Upper lobe of right lung (tissue), 1 donor: ENCODE data around the gene APBB2. TPM values are rescaled to one million over a fixed set of nuclear protein-coding genes. Genes with fewer than 3 reads are reported as not detected.

Experiments
- ATAC-seq: fragments of 200-7000 bp; cut with Tn5 transposase; one replicate; pipeline ENCODE4 v1.9.1; 2020; ENCODE audit warnings: mild to moderate bottlenecking, moderate library complexity
- DNase-seq: peaks from one replicate; pipeline ENCODE4 v3.0.0-alpha.2; 2020
- H3K27ac ChIP-seq: fragments of 200-600 bp; one replicate; pipeline ENCODE4 v1.8.0; 2022
- H3K27me3 ChIP-seq: fragments of 200-600 bp; one replicate; pipeline ENCODE4 v1.8.0; 2022; ENCODE audit warnings: mild to moderate bottlenecking
- H3K36me3 ChIP-seq: fragments of 200-600 bp; one replicate; pipeline ENCODE4 v1.8.0; 2022
- H3K4me1 ChIP-seq: fragments of 200-600 bp; one replicate; pipeline ENCODE4 v1.8.0; 2022
- H3K4me3 ChIP-seq: fragments of 200-600 bp; one replicate; pipeline ENCODE4 v1.8.0; 2022; ENCODE audit warnings: mild to moderate bottlenecking
- H3K9me3 ChIP-seq: fragments of 200-600 bp; one replicate; pipeline ENCODE4 v1.8.0; 2022
- intact Hi-C: fragments of 100-400 bp; cut with DNase I; formaldehyde crosslinking; loops from one replicate; pipeline ENCODE4 v1.11.0; 2022
- total RNA-seq: library from RNA; stranded (reverse); fragmentation: NEBNext Ultra II Directional; extraction: Animal tissue kit (Norgen Biotek cat#: 25700); gene quantifications from one replicate; pipeline ENCODE4 v1.2.1, GENCODE V29; 2021
- TF ChIP-seq, protein P1 (sequence below): fragments of 200-600 bp; IDR thresholded peaks from one replicate; pipeline ENCODE4 v1.8.0; 2022; ENCODE audit warnings: antibody characterized with exemption
- donor health status: DM: no; HTN: yes; CAD: no; lungs with severe emphysema.

APBB2 gene
- total RNA-seq, 1 donor from 2014 or later, result 88.2 TPM

DNA sequence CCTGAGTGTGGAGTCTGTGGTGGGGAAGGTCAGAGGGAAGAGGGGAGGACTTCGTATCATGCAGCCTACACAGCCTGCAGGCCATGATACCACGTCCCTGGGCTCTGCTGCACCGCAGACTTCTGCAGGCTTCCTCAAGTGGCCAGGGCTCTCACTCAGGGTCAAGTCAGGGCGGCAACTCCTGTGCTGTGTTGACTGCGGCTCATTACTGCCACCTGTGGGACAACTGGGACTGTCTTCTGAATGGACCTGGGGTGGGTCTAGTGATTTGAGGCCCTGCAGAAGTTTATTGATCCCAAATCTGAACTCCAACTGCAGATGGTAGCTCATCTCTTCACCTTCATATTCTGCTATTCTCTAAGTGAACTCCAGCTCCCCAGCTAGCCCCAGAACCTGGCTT, 297.5 kb downstream of the APBB2 start:
- Histone ChIP-seq H3K4me1 (peaks cover 27% of the 10 kb centered on the region), H3K4me3 (no peak overlapping the region), H3K27ac (no peak overlapping the region), H3K36me3 (peaks cover 6% of the 10 kb centered on the region), H3K9me3 (no peaks in the 10 kb centered on the region), H3K27me3 (no peaks in the 10 kb centered on the region)
- peak; percentile 90 for ATAC-seq
- DNase-seq, result peak; percentile 77
- intact Hi-C loops, result no loop called here
- TF ChIP-seq, protein P1, sequence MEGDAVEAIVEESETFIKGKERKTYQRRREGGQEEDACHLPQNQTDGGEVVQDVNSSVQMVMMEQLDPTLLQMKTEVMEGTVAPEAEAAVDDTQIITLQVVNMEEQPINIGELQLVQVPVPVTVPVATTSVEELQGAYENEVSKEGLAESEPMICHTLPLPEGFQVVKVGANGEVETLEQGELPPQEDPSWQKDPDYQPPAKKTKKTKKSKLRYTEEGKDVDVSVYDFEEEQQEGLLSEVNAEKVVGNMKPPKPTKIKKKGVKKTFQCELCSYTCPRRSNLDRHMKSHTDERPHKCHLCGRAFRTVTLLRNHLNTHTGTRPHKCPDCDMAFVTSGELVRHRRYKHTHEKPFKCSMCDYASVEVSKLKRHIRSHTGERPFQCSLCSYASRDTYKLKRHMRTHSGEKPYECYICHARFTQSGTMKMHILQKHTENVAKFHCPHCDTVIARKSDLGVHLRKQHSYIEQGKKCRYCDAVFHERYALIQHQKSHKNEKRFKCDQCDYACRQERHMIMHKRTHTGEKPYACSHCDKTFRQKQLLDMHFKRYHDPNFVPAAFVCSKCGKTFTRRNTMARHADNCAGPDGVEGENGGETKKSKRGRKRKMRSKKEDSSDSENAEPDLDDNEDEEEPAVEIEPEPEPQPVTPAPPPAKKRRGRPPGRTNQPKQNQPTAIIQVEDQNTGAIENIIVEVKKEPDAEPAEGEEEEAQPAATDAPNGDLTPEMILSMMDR, result peak; percentile 50

DNA sequence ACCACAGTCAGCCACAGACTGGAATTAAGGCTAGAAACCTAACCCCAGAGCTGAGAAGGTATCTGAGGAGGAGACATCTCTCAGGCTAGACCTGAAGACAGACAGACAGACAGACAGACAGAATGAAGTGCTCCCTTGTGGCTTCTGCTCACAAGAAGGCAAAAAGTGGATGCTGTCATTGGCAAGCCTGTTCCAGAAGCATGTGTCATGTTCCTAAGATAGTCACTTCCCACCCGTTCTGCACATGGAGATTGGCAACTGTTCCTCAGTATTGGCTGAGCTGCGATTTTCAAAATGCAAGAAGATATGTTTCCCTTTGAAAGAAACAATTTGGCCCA, 298.2 kb downstream of the APBB2 start:
- no peaks in the 10 kb centered on the region for H3K27me3 ChIP-seq
- intact Hi-C loops, result no loop called here
- no peak overlapping the region for H3K4me3 ChIP-seq
- TF ChIP-seq, protein P1, result no peak
- DNase-seq (no peak), ATAC-seq (no peak)
- H3K36me3 ChIP-seq, result no peaks in the 10 kb centered on the region
- H3K9me3 ChIP-seq, result no peaks in the 10 kb centered on the region
- no peak overlapping the region for H3K27ac ChIP-seq
- H3K4me1 ChIP-seq, result peaks cover 27% of the 10 kb centered on the region

DNA sequence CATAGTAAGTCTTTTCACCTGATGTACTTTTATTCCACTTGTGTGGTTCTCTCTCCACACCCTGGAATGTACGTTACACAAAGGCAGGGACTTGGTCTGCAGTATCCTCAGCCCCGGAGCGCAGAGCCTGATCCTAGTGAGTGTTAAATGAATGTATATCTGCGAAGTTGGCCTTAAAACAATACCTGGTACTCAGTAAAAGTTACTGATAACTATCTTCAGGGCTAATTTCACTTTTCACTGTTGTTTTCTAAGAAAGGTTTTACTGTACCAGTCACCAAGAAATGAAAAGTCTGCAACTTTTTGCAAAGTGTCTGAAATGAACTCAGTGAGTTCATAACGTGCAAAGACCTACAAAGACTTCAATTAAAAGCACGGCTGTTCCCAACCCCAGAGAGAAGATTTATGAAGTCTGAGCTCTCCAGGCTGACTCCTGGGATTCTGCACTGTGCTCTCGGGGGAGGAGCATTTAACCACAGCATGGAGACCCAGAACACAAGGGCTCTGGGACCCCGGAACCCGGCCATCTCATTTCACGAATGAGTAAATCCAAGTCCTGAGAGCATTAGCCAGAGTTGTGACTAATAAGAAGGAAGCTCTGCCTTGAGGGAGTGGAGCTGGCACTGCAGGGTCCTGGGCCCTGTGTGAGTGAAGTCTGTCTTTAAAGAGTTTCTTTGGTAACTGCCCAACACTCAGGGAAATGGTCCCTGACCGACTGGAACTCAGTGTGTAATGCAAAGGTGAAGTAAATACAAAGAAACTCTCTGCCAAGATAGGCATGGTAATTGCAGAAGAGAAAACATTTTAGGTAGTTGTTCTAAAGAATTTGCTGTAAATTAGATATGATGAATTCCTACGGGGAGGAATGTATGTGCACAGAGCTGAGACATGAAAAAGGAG, 298.8 kb downstream of the APBB2 start:
- Histone ChIP-seq H3K4me1 (peaks cover 27% of the 10 kb centered on the region), H3K27me3 (no peaks in the 10 kb centered on the region), H3K4me3 (no peak overlapping the region), H3K9me3 (no peaks in the 10 kb centered on the region), H3K36me3 (no peaks in the 10 kb centered on the region), H3K27ac (no peak overlapping the region)
- TF ChIP-seq, protein P1, result no peak
- DNase-seq (no peak), ATAC-seq (peak; percentile 42)
- intact Hi-C loops, result no loop called here

DNA sequence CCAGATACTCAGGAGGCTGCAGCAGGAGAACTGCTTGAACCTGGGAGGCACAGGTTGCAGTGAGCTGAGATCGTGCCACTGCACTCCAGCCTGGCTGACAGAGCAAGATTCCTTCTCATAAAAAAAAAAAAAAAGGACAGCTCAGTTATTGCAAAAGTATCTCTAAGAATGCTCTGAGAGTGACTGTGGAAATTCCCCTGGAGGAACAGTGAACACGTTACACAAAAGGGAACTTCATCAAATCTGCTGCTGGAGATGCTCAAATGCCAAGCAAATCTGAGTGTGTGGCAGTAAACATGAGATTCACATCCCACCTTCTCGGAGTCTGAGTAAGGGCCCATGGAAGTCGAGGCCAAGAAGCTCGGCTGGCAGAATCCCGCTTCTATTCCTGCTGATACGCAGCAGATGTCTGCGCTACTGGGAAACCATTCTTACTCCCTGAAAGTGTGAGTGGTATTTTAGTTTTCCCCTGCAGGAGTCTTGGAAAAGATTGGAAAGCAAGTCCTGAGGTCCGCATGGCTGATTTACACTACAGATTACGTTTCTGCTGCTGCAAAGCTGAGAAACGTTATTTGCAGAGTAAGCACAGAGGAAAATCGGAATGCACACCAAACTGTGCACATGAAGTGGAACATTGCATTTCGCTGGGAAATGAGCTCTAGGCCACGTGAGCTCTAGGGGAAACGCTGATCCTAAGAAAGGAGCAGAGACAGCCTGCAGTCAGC, 301.7 kb downstream of the APBB2 start:
- H3K27ac ChIP-seq, result no peak overlapping the region
- TF ChIP-seq, protein P1, result no peak
- intact Hi-C loops, result no loop called here
- no peak for ATAC-seq
- H3K4me3 ChIP-seq, result no peak overlapping the region
- no peak for DNase-seq
- H3K36me3 ChIP-seq, result no peaks in the 10 kb centered on the region
- no peaks in the 10 kb centered on the region for H3K9me3 ChIP-seq
- H3K4me1 ChIP-seq, result peaks cover 20% of the 10 kb centered on the region
- H3K27me3 ChIP-seq, result no peaks in the 10 kb centered on the region

DNA sequence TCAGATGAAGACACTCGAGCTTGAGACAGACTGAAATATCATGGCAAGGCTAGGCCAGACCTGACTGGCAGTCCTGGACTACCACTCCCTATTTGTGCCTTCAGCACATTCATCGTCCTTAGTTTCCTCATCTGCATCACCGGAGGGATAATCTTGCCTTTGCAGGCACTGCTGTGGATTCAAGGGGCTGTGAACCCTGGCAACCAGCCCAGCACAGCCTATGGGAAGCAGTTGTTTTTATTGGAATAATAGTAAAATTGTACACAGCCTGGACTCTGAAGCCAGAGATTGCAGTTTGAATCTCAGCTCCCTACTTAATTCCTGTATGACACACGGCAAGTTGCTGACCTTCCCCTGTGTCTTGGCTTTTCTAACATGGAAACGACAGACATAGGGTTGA, 303.6 kb downstream of the APBB2 start:
- no peak overlapping the region for H3K27ac ChIP-seq
- no peak for DNase-seq
- H3K4me1 ChIP-seq, result peaks cover 7% of the 10 kb centered on the region
- H3K27me3 ChIP-seq, result no peaks in the 10 kb centered on the region
- no peaks in the 10 kb centered on the region for H3K36me3 ChIP-seq
- TF ChIP-seq, protein P1, result no peak
- no peaks in the 10 kb centered on the region for H3K9me3 ChIP-seq
- H3K4me3 ChIP-seq, result no peak overlapping the region
- no peak for ATAC-seq
- intact Hi-C loops, result no loop called here
